ENCODE results near the gene PPP1R3G. TPM values are rescaled to one million over a fixed set of nuclear protein-coding genes. Genes with fewer than 3 reads are reported as not detected.
"Not testable (repeated sequence)": the region's sequence is repeated elsewhere in the genome, so short reads cannot be mapped to it uniquely, and the experiment has no call there.

The PPP1R3G gene
- total and polyA plus RNA-seq, 4 donors, result 2.2 to 3.3 (median 3.0) TPM

DNA sequence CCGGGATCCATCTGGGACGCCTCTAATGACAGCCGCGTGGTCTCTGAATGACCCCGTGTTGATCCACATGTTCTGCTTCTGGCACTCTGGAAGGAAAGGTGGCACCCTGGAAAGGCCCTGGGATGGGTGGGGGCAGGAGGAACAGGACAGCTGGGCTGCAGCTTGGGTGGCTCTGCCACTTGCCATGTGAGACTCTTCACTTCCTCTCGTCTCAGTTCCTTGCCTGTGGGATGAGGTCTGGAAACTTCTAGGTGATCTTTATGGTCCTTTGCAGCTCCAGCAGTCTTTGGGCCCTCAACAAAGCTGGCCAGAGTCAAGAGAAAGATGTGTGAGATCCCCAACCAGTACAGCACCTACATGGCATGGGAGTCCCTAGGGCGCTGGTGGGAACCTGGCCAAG is 26.5 kb downstream of the PPP1R3G start:
- Histone ChIP-seq H3K9me3 (ENCODE audit: control insufficient read depth, insufficient read depth, low read length) (no peaks in the 10 kb centered on the region), H3K4me1 (ENCODE audit: control insufficient read depth, insufficient read depth, low read length) (peaks cover under 1% of the 10 kb centered on the region), H3K27me3 (ENCODE audit: control insufficient read depth, insufficient read depth, low read length) (no peaks in the 10 kb centered on the region), H3K4me3 (ENCODE audit: low read depth, low read length) (no peak overlapping the region), H3K36me3 (ENCODE audit: control insufficient read depth, insufficient read depth, low read length) (peaks cover 12% of the 10 kb centered on the region), H3K27ac (ENCODE audit: low read depth, low read length) (no peak overlapping the region)
- 88% methylated on average over 6 of the region's 7 CpGs for WGBS (ENCODE audit: insufficient coverage)
- DNase-seq (ENCODE audit: low read depth in 4 of 6, low spot score in 6 of 6), result no peak

DNA sequence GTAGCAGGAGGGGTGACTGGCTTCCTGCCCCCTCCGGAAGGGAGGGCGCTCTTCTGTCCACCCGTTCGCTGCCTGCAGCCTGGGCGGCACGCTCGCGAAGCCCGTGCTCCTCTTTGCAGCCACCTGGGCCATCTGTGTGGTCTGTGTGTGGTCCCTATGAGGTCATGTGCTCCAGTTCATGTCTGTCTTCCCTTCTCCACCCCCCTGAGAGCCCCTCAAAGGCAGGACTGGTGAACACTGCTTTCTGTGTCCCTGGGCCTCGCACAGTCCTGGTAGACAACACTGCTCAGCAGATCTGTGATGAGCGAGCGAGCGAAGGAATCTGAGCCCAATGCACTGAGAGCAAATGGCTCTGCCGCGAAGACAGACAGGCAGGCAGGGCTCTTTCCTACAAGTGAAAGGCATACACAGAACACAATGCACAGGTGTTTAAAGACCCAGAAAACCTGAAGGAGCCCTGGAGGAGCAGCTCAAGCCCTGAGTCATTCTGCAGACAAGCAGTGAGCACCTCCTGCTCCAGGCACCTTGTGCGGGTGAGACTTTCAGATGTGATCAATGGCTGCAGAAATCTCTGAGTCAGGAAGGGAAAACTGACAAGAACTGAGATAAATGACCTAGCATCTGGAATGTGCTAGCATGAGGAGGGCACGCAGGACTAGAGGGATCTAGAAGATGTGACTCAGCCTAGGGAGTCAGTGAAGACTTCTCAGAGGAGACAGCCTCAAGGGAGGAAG is 27.1 kb downstream of the PPP1R3G start:
- H3K4me1 ChIP-seq (ENCODE audit: control insufficient read depth, insufficient read depth, low read length), result peaks cover 6% of the 10 kb centered on the region
- no peaks in the 10 kb centered on the region for H3K27me3 ChIP-seq (ENCODE audit: control insufficient read depth, insufficient read depth, low read length)
- H3K9me3 ChIP-seq (ENCODE audit: control insufficient read depth, insufficient read depth, low read length), result no peaks in the 10 kb centered on the region
- DNase-seq (ENCODE audit: low read depth in 4 of 6, low spot score in 6 of 6), result no peak
- H3K36me3 ChIP-seq (ENCODE audit: control insufficient read depth, insufficient read depth, low read length), result peaks cover 12% of the 10 kb centered on the region
- no peak overlapping the region for H3K27ac ChIP-seq (ENCODE audit: low read depth, low read length)
- 72% methylated on average over 14 of the region's 17 CpGs for WGBS (ENCODE audit: insufficient coverage)
- no peak overlapping the region for H3K4me3 ChIP-seq (ENCODE audit: low read depth, low read length)

DNA sequence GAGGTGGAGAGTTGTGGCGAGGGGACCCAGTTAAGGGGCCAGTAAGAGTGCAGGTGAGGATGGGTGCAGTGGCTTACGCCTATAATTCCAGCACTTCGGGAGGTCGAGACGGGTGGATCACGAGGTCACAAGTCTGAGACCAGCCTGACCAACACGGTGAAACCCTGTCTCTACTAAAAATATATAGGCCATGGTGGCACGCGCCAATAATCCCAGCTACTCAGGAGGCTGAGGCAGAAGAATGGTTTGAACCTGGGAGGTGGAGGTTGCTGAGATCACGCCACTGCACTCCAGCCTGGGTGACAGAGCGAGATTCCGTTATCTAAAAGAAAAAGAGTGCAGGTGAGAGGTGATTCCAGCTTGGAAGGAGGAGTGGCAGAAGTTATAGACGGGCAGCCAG is 28.0 kb downstream of the PPP1R3G start:
- no peak for DNase-seq (ENCODE audit: low read depth in 4 of 6, low spot score in 6 of 6)
- Histone ChIP-seq H3K36me3 (ENCODE audit: control insufficient read depth, insufficient read depth, low read length) (peaks cover 12% of the 10 kb centered on the region), H3K27ac (ENCODE audit: low read depth, low read length) (no peak overlapping the region), H3K27me3 (ENCODE audit: control insufficient read depth, insufficient read depth, low read length) (no peaks in the 10 kb centered on the region), H3K4me1 (ENCODE audit: control insufficient read depth, insufficient read depth, low read length) (peaks cover 6% of the 10 kb centered on the region), H3K4me3 (ENCODE audit: low read depth, low read length) (no peak overlapping the region), H3K9me3 (ENCODE audit: control insufficient read depth, insufficient read depth, low read length) (no peaks in the 10 kb centered on the region)
- WGBS (ENCODE audit: insufficient coverage), result 96% methylated on average over 13 of the region's 13 CpGs

DNA sequence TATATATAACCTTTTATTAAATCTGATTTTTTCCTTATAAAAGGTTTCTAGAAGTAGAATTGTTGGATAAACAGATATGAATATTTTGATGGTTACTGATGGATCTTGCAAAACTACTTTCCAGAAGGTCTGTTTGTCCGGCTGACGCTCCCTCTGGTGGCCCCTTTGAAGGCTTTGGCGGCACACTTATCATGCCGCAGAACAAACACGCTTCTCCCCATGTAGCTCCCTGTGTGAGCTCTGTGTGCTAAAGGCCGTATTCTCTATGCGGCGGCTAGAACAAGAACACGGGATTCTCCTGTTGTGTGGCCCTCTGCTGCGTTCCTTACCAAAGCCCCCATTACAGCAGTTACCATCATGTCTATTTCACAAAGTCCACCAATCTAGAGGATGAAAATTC is 30.0 kb downstream of the PPP1R3G start:
- 71% methylated on average over 8 of the region's 10 CpGs for WGBS (ENCODE audit: insufficient coverage)

DNA sequence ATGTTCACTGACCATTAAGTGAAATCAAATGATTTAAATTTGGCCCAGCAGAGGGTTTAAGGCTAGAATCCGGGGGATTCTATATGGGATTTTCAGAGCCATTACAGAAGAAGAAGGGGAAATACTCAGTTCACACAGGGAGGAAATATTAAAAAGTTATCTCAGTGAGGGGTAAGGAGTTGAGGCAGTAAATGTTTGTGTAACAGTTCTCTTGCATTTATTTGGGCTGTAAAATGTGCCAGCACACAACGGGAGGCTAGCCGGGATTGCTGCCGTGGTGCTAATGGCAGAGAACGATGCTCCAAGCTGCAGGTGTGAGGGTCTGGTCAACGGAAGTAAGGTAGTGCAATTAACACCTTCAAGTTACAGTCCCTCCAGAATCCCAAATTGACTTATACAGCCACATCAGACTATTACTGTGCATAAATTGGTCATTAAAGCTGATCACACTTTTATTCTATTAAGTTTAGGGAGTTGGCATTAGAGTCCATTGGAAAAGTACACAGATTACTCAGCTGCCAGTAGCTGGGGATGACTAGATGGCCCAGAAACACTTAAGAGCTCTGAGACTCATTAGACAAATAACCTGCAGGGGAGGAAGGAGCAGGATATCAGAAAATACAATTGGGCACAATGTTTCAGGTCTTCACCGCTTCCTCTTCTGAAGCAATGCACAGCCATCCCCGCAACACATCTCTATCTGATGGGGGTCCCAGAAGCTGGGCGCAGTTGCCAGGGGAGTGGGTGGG is 31.3 kb downstream of the PPP1R3G start:
- DNase-seq (ENCODE audit: low read depth in 4 of 6, low spot score in 6 of 6), result peak in 1 of 6 donors; percentile 63
- Histone ChIP-seq H3K4me3 (ENCODE audit: low read depth, low read length) (no peak overlapping the region), H3K9me3 (ENCODE audit: control insufficient read depth, insufficient read depth, low read length) (no peaks in the 10 kb centered on the region), H3K4me1 (ENCODE audit: control insufficient read depth, insufficient read depth, low read length) (peaks cover 6% of the 10 kb centered on the region), H3K27ac (ENCODE audit: low read depth, low read length) (no peak overlapping the region), H3K36me3 (ENCODE audit: control insufficient read depth, insufficient read depth, low read length) (peaks cover 8% of the 10 kb centered on the region), H3K27me3 (ENCODE audit: control insufficient read depth, insufficient read depth, low read length) (no peaks in the 10 kb centered on the region)
- WGBS (ENCODE audit: insufficient coverage), result 86% methylated on average over 1 of the region's 9 CpGs

More for the DNA sequence above, 30.0 kb downstream of the PPP1R3G start:
- H3K27ac ChIP-seq (ENCODE audit: low read depth, low read length), result no peak overlapping the region
- peaks cover 6% of the 10 kb centered on the region for H3K4me1 ChIP-seq (ENCODE audit: control insufficient read depth, insufficient read depth, low read length)
- DNase-seq (ENCODE audit: low read depth in 4 of 6, low spot score in 6 of 6), result peak in 2 of 6 donors; percentile 24 to 40
- peaks cover 9% of the 10 kb centered on the region for H3K36me3 ChIP-seq (ENCODE audit: control insufficient read depth, insufficient read depth, low read length)
- no peaks in the 10 kb centered on the region for H3K9me3 ChIP-seq (ENCODE audit: control insufficient read depth, insufficient read depth, low read length)
- no peaks in the 10 kb centered on the region for H3K27me3 ChIP-seq (ENCODE audit: control insufficient read depth, insufficient read depth, low read length)
- no peak overlapping the region for H3K4me3 ChIP-seq (ENCODE audit: low read depth, low read length)

DNA sequence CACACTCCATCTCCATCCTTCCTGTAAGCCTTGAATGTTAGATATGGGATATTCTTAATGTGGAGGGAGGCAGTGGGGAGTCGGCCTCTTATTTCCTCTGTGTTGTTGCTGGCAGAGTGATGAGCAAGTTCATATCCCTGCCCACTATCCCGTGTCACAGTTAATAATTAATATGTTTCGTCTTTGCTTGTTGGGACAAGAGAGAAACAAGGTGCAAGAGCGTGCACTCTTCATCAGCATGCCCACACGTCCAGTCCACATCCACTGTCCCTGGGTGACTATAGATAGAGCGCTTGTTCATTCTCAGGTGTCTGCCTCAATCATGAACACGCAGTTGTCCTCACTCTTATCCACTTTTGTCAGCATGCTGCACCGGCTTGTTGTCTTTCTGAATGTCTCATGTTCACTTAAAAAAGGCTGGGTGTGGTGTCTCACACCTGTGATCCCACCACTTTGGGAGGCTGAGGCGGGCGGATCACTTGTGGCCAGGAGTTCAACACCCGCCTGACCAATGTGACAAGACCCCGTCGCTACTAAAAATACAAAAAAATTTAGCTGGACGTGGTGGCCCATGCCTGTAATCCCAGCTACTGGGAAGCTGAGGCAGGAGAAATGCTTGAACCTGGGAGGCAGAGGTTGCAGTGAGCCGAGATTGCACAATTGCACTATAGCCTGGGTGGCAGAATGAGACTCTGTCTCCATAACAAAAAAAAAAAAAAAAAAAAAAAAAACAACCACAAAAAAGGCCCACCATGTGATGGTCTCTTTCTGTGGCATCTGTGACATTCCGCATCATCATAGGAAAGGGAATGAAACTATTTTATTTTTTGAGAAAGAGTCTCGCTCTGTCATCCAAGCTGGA is 34.2 kb downstream of the PPP1R3G start:
- 93% methylated on average over 8 of the region's 17 CpGs for WGBS (ENCODE audit: insufficient coverage)
- Histone ChIP-seq H3K9me3 (ENCODE audit: control insufficient read depth, insufficient read depth, low read length) (no peaks in the 10 kb centered on the region), H3K4me3 (ENCODE audit: low read depth, low read length) (no peak overlapping the region), H3K27ac (ENCODE audit: low read depth, low read length) (no peak overlapping the region), H3K4me1 (ENCODE audit: control insufficient read depth, insufficient read depth, low read length) (peaks cover 6% of the 10 kb centered on the region), H3K27me3 (ENCODE audit: control insufficient read depth, insufficient read depth, low read length) (no peaks in the 10 kb centered on the region), H3K36me3 (ENCODE audit: control insufficient read depth, insufficient read depth, low read length) (peaks cover 3% of the 10 kb centered on the region)
- no peak for DNase-seq (ENCODE audit: low read depth in 4 of 6, low spot score in 6 of 6)

DNA sequence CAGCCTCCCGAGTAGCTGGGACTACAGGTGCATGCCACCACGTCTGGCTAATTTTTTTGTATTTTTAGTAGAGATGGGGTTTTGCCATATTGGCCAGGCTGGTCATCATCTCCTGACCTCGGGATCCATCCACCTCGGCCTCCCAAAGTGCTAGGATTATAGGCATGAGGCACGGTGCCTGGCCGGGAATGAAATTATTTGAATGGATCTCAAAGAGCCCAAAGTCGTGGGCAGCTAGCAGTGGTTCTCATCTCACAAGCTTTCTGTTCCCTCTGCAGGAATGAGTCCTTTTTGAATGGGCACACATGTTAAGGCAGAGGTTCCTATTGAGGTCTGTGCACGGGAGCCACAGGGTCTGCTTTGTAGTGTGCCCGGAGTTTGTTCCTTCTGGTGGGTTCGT is 34.9 kb downstream of the PPP1R3G start:
- H3K36me3 ChIP-seq (ENCODE audit: control insufficient read depth, insufficient read depth, low read length), result peaks cover 3% of the 10 kb centered on the region
- no peaks in the 10 kb centered on the region for H3K9me3 ChIP-seq (ENCODE audit: control insufficient read depth, insufficient read depth, low read length)
- peaks cover 6% of the 10 kb centered on the region for H3K4me1 ChIP-seq (ENCODE audit: control insufficient read depth, insufficient read depth, low read length)
- H3K27me3 ChIP-seq (ENCODE audit: control insufficient read depth, insufficient read depth, low read length), result no peaks in the 10 kb centered on the region
- H3K27ac ChIP-seq (ENCODE audit: low read depth, low read length), result no peak overlapping the region
- no peak overlapping the region for H3K4me3 ChIP-seq (ENCODE audit: low read depth, low read length)
- WGBS (ENCODE audit: insufficient coverage), result 96% methylated on average over 9 of the region's 10 CpGs
- no peak for DNase-seq (ENCODE audit: low read depth in 4 of 6, low spot score in 6 of 6)

DNA sequence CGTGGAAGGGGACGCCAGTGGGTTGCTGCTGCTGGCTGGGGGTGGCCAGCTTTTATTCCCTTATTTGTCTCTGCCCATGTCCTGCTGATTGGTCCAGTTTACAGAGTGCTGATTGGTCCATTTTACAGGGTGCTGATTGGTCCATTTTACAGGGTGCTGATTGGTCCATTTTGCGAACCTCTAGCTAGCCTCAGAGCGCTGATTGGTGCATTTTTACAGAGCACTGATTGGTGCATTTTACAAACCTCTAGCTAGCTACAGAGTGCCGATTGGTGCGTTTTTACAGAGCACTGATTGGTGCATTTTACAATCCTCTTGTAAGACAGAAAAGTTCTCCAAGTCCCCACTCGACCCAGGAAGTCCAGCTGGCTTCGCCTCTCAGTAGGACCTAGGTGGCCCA is 35.4 kb downstream of the PPP1R3G start:
- not testable (repeated sequence) for H3K36me3 ChIP-seq (ENCODE audit: control insufficient read depth, insufficient read depth, low read length); H3K27ac ChIP-seq (ENCODE audit: low read depth, low read length); H3K27me3 ChIP-seq (ENCODE audit: control insufficient read depth, insufficient read depth, low read length); DNase-seq (ENCODE audit: low read depth in 4 of 6, low spot score in 6 of 6); H3K4me1 ChIP-seq (ENCODE audit: control insufficient read depth, insufficient read depth, low read length); H3K4me3 ChIP-seq (ENCODE audit: low read depth, low read length); H3K9me3 ChIP-seq (ENCODE audit: control insufficient read depth, insufficient read depth, low read length)
- WGBS (ENCODE audit: insufficient coverage), result 100% methylated on average over 8 of the region's 8 CpGs

DNA sequence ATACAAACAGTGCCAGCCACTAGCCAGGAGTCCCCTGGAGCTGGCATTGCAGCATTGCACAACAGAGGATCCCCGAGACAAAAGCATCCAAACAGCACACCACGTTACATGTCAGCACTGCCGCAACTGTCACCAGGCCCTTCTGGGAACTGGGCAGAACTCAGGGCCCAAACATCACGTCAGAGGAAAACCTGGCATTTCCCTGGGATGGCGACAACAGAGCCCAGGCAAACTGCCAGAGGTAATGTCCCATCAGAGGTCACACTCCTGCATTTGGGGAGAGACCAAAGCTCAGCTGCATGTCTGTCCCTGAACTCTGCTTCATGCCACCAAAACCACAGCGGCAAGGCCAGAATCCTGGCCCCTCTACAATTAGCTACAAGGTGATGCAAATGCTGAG is 36.3 kb downstream of the PPP1R3G start:
- Histone ChIP-seq H3K4me1 (ENCODE audit: control insufficient read depth, insufficient read depth, low read length) (peaks cover 6% of the 10 kb centered on the region), H3K36me3 (ENCODE audit: control insufficient read depth, insufficient read depth, low read length) (peaks cover 3% of the 10 kb centered on the region), H3K27me3 (ENCODE audit: control insufficient read depth, insufficient read depth, low read length) (no peaks in the 10 kb centered on the region), H3K4me3 (ENCODE audit: low read depth, low read length) (no peak overlapping the region), H3K9me3 (ENCODE audit: control insufficient read depth, insufficient read depth, low read length) (no peaks in the 10 kb centered on the region), H3K27ac (ENCODE audit: low read depth, low read length) (no peak overlapping the region)
- DNase-seq (ENCODE audit: low read depth in 4 of 6, low spot score in 6 of 6), result no peak
- 85% methylated on average over 6 of the region's 6 CpGs for WGBS (ENCODE audit: insufficient coverage)
